SK-N-SH treated with all-trans-retinoic acid at 6 μM for 48 hours (cell line): ENCODE results near the gene MMP2.

ENCODE experiments used
- BACH2 ChIP-seq: fragments of 250-450 bp; sonication (Bioruptor Pico); IDR thresholded peaks from 2 replicates; pipeline ENCODE4 v1.9.0; 2021; ENCODE audit warnings: mild to moderate bottlenecking, borderline replicate concordance
- OSR1 ChIP-seq: fragments of 250-450 bp; sonication (Bioruptor Pico); IDR thresholded peaks from 2 replicates; pipeline ENCODE4 v1.8.0; 2022; ENCODE audit warnings: moderate library complexity, mild to moderate bottlenecking, inconsistent platforms
- PATZ1 ChIP-seq: fragments of 250-450 bp; sonication (Bioruptor Pico); IDR thresholded peaks from 2 replicates; pipeline ENCODE4 v1.8.0; 2020; ENCODE audit warnings: mild to moderate bottlenecking, moderate library complexity, borderline replicate concordance
- POU6F1 ChIP-seq: fragments of 250-450 bp; sonication (Bioruptor Pico); IDR thresholded peaks from 2 replicates; pipeline ENCODE4 v1.8.0; 2021; ENCODE audit warnings: low read depth, mild to moderate bottlenecking, moderate library complexity, borderline replicate concordance
- RARB ChIP-seq: fragments of 250-450 bp; sonication (Bioruptor Pico); IDR thresholded peaks from 2 replicates; pipeline ENCODE4 v1.8.0; 2021; ENCODE audit warnings: mild to moderate bottlenecking, moderate library complexity

GRCh38 chr16:55508271-55508921 is 29.4 kb downstream of the MMP2 start:
- no peak for TF ChIP-seq OSR1 (CRISPR knock-in tag)
- TF ChIP-seq POU6F1 (CRISPR knock-in tag), result no peak
- no peak for TF ChIP-seq PATZ1 (CRISPR knock-in tag)
- TF ChIP-seq BACH2 (CRISPR knock-in tag), result no peak
- no peak for TF ChIP-seq RARB (CRISPR knock-in tag)
